GM18868 (cell line): ENCODE measurements around the gene MRPS18A.
"Not testable (repeated sequence)": the region's sequence is repeated elsewhere in the genome, so short reads cannot be mapped to it uniquely, and the experiment has no call there.

Experiments
- ATAC-seq: cut with Tn5 transposase; IDR thresholded peaks from one replicate; pipeline ENCODE4 v1.9.1; 2021; ENCODE audit warnings: mild to moderate bottlenecking, moderate library complexity; ENCODE audit not compliant: unreplicated experiment

MRPS18A gene

GRCh38 chr6:43639984-43640800 is 47.4 kb downstream of the MRPS18A start:
- no peak for ATAC-seq

GRCh38 chr6:43636308-43636659 is 51.3 kb downstream of the MRPS18A start:
- ATAC-seq: peak; percentile 21

- peak; percentile 81 for ATAC-seq
Measured at GRCh38 chr6:43635387-43636307, 51.9 kb downstream of the MRPS18A start, which contains the start of gene MAD2L1BP. MAD2L1BP (plus strand) TSS chr6:43635840; CDS start chr6:43635876, 36 bp downstream.

GRCh38 chr6:43634702-43635303 is 52.8 kb downstream of the MRPS18A start:
- ATAC-seq: no peak

- ATAC-seq: not testable (repeated sequence)
Measured at GRCh38 chr6:43633002-43633401, 54.6 kb downstream of the MRPS18A start.

GRCh38 chr6:43630980-43631619 is 56.5 kb downstream of the MRPS18A start:
- no peak for ATAC-seq

GRCh38 chr6:43629505-43630300 is 57.9 kb downstream of the MRPS18A start:
- ATAC-seq: peak; percentile 63

GRCh38 chr6:43629104-43629504 is 58.5 kb downstream of the MRPS18A start, which contains the start of gene GTPBP2:
GTPBP2 (minus strand) TSS chr6:43629264; CDS start chr6:43629162, 102 bp downstream.
- ATAC-seq: peak; percentile 82

GRCh38 chr6:43628393-43629103 is 59.0 kb downstream of the MRPS18A start:
- no peak for ATAC-seq

GRCh38 chr6:43627008-43627825 is 60.4 kb downstream of the MRPS18A start:
- no peak for ATAC-seq

- no peak for ATAC-seq
Measured at GRCh38 chr6:43625393-43625992, 62.1 kb downstream of the MRPS18A start.

GRCh38 chr6:43624786-43625288 is 62.8 kb downstream of the MRPS18A start:
- no peak for ATAC-seq

GRCh38 chr6:43623880-43624785 is 63.5 kb downstream of the MRPS18A start:
- ATAC-seq: no peak

GRCh38 chr6:43622541-43622940 is 65.0 kb downstream of the MRPS18A start:
- no peak for ATAC-seq

- ATAC-seq: no peak
Measured at GRCh38 chr6:43621836-43622180, 65.8 kb downstream of the MRPS18A start.
